Measurements from ENCODE around the gene PIK3R1.

GRCh38 chr5:68290847-68291246 is 75.3 kb downstream of the PIK3R1 start:
- no peak for TF ChIP-seq POLR2A (IDR thresholded peaks at IDR 0.05)
- TF ChIP-seq, protein P1, sequence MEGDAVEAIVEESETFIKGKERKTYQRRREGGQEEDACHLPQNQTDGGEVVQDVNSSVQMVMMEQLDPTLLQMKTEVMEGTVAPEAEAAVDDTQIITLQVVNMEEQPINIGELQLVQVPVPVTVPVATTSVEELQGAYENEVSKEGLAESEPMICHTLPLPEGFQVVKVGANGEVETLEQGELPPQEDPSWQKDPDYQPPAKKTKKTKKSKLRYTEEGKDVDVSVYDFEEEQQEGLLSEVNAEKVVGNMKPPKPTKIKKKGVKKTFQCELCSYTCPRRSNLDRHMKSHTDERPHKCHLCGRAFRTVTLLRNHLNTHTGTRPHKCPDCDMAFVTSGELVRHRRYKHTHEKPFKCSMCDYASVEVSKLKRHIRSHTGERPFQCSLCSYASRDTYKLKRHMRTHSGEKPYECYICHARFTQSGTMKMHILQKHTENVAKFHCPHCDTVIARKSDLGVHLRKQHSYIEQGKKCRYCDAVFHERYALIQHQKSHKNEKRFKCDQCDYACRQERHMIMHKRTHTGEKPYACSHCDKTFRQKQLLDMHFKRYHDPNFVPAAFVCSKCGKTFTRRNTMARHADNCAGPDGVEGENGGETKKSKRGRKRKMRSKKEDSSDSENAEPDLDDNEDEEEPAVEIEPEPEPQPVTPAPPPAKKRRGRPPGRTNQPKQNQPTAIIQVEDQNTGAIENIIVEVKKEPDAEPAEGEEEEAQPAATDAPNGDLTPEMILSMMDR (IDR thresholded peaks at IDR 0.05), result no peak
